ENCODE measurements around the gene KIF9.
"Not testable (repeated sequence)": the region's sequence is repeated elsewhere in the genome, so short reads cannot be mapped to it uniquely, and the experiment has no call there.

KIF9 gene

DNA sequence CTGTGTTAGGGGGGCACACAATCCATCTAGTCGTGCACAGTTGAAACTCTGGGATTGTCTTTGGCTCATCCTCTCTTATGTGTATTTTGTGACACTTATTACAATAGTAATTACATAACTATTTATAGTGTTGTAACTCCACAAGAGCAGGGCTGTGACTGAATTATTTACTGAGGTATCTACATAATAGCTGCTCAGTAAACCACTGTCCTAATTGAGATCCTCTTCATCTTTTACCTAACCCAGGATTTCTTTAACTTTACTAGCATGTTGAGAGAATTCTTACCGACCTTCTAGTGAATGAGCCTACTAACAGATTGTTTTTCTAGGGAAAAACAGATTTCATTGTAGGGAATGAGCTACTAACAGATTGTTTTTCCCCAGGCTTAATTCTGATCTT lies 11.2 kb upstream of the KIF9 start:
- no peak for DNase-seq (ENCODE audit: low read depth)

GRCh38 chr3:47291754-47292420 lies 9.3 kb upstream of the KIF9 start:
- not testable (repeated sequence) for DNase-seq (ENCODE audit: low read depth)

GRCh38 chr3:47291158-47291753 lies 8.7 kb upstream of the KIF9 start:
- no peak for DNase-seq (ENCODE audit: low read depth)

DNA sequence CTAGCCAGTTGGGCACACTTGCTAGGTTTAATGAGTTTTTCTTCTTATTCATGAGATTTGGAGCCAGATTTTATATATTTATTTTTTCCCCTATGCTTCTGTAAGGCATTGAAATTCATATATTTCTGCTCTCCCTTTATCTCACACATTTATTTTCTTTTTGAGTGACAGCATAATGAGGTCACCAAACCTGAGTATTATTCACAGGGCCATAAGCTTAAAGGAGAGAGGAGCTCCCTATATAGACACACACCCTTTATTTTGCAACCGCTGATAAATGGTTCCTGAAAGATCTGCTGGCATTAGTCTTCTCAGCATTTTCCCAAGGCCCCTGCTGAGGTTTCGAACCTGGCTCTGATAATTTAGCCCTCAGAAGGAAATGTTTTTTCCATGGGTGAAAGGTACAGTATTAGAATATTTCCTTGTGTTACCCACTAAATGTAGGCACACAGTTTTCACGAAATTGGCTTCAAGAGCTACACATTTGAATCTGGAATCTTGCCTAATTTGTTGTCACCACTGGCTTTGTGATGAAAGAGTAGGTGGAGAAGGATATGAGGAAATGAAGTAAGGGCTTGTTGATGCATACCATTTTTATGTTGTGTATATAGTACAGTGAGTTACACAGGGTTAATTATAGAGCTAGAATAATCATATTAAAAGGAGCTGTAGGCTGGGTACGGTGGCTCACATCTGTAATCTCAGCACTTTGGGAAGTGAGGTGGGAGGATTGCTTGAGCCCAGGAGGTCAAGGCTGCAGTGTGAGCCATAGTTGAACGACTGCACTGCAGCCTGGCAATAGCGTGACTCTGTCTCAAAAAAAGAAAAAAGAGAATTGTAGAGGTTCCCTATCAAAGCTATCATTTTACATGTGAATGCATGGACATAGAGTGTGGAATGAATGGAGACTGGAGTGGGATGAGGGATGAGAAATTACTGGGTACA lies 6.6 kb upstream of the KIF9 start:
- no peak for DNase-seq (ENCODE audit: low read depth)

- no peak for DNase-seq (ENCODE audit: low read depth)
Observed at GRCh38 chr3:47283591-47284364, 1.2 kb upstream of the KIF9 start.

GRCh38 chr3:47283193-47283537 lies 566 bp upstream of the KIF9 start:
- peak; percentile 13 for DNase-seq (ENCODE audit: low read depth)

DNA sequence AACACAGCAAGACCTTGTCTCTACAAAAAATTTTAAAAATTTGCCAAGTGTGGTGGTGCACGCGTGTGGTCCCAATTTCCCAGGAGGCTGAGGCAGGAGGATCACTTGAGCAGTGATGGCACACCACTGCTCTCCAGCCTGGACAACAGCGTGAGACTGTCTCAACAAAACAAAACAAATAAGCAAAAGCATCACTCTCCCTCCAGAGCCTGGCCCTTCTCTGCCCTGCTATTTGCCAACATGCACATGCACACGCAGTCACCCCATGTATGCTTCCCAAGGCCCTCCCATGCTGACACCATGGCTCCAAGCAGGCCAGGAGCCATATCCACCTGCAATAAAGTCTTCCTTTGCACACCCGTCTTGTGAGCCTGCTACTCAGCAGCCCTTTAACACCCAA lies 2.1 kb downstream of the KIF9 start:
- DNase-seq (ENCODE audit: low read depth): no peak

DNA sequence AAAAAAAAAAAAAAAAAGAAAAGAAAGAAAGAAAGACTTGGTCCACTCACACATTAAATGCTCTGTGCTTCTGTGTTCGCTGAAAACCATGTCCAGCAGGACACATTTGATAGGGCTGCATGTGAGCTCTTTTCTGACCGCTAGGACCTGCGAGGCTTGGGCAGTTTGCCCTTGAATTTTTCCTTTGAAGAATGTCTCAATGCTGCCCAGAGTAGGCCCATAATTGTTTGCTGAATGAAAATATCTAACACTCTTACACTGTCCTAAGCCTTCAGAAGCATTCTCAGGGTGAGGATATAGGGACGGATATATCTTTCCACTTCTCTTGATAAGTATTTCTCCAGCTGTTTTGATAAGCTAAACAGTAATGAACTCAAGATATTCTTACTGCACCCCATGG lies 6.0 kb downstream of the KIF9 start:
- no peak for DNase-seq (ENCODE audit: low read depth)

GRCh38 chr3:47274652-47275051 lies 7.9 kb downstream of the KIF9 start:
- DNase-seq (ENCODE audit: low read depth): no peak

DNA sequence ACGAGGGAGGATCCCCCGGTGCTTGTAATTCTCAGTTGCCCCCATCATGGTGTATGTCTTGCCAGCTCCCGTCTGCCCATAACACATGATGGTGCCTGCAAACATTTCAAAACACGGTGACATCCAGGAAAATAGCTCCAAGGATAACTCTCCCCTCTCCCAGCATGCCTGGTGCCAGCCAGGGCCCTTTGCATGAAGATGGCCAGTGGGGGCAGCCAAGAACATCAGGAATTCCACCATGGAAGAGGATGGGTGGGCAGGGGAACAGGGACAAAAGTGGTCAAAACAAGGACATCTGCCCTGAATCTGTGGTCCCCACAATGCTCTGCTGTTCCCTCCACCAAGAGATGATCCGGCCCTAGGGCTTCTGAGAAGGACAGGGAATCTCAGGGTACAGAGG lies 9.0 kb downstream of the KIF9 start:
- no peak for DNase-seq (ENCODE audit: low read depth)

DNA sequence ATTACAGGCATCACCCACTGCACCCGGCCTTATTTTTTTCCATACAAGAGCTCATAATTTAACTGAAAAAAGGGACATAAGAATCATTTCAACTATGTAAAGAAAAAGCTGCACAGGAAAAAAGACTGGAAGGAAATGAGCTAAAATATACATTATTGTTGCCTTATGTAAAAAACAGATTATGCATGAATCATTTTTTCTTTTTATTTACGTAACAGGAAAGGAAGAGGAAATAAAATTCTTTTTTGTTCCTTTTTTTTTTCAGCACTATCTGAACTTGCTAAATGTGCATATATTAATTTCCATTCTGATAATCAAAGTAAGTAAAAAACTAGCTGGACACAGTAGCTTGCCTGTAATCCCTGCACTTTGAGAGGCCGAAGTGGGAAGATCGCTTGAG lies 12.1 kb downstream of the KIF9 start:
- no peak for DNase-seq (ENCODE audit: low read depth)

DNA sequence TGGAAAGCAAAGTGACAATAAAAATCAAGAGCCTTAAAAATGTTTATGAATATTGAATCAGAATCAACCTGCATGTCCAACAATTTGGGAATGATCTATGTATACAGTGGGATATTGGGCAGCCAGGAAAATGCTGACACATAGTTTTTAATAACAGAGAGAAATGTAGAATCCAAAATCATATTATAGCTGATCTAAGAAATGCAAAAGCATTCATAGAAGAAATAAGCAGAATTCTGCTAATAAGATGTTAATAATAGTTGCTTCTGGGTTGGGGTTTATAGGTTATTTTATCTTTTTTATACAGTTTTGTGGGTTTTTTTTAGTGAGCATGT lies 15.1 kb downstream of the KIF9 start:
- no peak for DNase-seq (ENCODE audit: low read depth)

DNA sequence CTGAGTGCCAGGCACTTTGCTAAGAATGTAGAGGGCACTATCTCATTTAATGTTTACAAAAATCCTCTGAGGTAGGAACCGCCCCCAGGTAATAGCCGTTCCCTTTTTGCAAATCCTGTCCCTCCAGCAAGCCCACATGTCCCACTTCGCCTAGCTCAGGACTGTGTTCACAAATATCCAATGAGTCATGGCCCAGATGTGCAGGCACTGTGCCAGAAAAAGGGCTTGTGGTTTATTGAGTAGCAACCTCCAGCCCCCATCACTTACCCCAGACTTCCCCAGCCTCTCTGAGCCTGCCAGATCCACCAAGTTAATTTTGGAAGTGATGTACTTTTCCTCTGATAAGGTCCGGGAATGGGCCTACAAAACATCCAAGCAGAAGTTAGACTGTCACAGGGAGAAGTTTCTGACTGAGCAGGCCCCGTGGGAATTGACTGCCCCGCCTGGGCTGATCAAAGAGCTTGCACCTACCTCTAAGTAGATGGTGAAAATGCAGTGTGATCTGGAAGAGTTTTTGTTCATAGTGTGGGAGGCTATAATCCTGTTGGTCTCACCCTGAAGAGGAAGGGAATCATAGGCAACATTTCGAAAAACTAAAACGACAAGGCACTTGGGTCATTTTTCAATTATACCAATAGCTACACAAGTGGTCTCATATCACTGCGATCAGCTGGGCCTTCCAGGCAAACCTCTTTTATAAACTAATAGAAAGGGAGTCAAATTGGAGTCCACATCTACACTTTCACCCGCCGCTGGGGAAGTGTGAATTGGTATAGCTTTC lies 15.7 kb downstream of the KIF9 start:
- peak; percentile 20 for DNase-seq (ENCODE audit: low read depth)

DNA sequence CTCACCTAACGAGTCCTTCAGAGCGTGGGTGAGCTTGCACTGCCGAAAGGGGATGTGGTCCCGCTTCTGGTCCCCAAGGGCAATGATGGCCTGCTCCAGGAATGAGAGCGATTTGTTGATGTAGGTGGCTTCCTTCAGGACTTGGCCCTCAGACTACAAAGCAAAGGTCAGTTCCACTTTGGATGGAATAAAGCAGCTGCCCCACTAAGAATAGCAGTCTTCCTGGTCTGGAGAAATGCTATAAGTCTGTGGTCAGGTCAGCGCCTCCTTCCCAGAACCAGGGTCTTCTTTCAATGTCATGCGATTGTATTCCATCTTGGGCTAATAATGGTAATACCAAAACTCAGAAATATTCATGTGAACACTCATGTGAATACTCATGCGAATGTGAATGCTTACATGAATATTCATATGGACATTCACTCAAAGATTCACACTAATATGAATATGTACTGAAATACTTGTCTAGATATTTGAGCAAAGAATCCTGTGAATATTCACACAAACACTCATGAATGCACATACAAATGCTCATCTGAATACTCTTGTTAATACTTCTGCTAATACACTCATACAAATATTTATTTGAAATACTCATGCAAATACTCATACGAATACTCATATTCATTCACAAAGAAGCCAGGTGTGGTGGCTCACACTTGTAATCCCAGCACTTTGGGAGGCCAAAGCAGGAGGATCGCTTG lies 16.7 kb downstream of the KIF9 start:
- DNase-seq (ENCODE audit: low read depth): no peak

- DNase-seq (ENCODE audit: low read depth): no peak
Observed at GRCh38 chr3:47265008-47265407, 17.6 kb downstream of the KIF9 start.

DNA sequence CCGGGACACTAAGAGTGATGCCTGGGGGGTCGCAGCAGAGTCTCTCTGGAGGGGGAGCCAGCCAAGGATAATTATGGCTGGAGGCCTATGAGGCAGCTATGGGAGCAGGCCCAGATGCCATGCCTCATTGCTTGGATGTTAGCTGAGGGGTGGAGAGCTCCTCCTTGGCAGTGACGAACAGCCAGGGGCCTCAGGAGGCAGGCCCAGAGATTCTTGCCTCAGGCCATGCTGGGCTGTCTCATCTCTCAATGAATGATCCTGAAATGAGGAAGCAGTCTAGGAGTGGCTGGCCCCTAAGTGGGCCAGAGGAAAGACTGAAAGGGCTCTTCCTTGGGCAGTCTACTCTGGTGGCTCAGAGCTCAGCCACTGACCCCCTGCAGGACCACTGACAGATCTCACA lies 21.3 kb downstream of the KIF9 start:
- DNase-seq (ENCODE audit: low read depth): no peak

- no peak for DNase-seq (ENCODE audit: low read depth)
Observed at GRCh38 chr3:47260605-47261004, 22.0 kb downstream of the KIF9 start.

DNA sequence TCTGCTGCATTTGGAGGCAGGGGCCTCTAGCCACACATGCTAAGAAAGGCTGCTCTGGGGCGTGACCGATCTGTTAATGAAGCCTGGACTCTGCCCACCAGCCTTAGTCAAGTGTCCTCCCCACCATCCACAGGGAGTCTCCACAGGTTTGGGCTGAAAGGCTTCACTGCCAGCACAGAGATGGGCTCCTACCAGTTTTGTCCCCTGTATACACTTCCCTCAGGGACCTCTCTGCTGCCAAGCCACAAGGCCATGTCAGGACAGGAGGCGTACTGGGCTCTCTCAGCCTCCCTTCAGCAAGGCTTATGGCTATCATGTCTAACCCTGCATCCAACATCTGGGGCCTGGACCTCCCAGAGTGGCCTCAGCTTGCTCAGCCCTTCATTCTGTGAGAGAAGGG lies 23.5 kb downstream of the KIF9 start:
- DNase-seq (ENCODE audit: low read depth): no peak

DNA sequence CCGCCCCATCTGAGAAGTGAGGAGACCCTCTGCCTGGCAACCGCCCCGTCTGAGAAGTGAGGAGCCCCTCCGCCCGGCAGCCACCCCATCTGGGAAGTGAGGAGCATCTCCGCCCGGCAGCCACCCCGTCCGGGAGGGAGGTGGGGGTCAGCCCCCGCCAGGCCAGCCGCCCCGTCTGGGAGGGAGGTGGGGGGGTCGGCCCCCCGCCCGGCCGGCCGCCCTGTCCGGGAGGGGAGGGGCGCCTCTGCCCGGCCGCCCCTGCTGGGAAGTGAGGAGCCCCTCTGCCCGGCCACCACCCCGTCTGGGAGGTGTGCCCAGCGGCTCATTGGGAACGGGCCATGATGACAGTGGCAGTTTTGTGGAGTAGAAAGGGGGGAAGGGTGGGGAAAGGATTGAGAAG lies 26.3 kb downstream of the KIF9 start:
- DNase-seq (ENCODE audit: low read depth): not testable (repeated sequence)

- DNase-seq (ENCODE audit: low read depth): no peak
Observed at GRCh38 chr3:47251689-47252088, 30.9 kb downstream of the KIF9 start.

- DNase-seq (ENCODE audit: low read depth): not testable (repeated sequence)
Observed at GRCh38 chr3:47251085-47251484, 31.5 kb downstream of the KIF9 start.
